Astrocyte of the spinal cord (primary cell): ENCODE data around the gene CLECL1.

Source experiments
- DNase-seq: peaks from one replicate; pipeline ENCODE4 v3.0.0; 2011; ENCODE audit warnings: low read depth, low spot score
- H3K4me3 ChIP-seq: 2 replicates; pipeline ENCODE4 v1.5.1; 2011; ENCODE audit warnings: low read depth, mild to moderate bottlenecking, low read length, moderate library complexity
- in situ Hi-C: cut with HindIII; loops from 2 replicates; pipeline ENCODE4 v1.10.0; 2017; ENCODE audit warnings: low sequenced_read_pairs
- TF ChIP-seq, protein P1 (sequence below): IDR thresholded peaks from 2 replicates; pipeline ENCODE4 v1.5.1; 2012; ENCODE audit warnings: low read depth, mild to moderate bottlenecking, low read length, inconsistent platforms

Gene CLECL1

GRCh38 chr12:9702255-9702654 lies 30.6 kb downstream of the CLECL1 start:
- TF ChIP-seq, protein P1, sequence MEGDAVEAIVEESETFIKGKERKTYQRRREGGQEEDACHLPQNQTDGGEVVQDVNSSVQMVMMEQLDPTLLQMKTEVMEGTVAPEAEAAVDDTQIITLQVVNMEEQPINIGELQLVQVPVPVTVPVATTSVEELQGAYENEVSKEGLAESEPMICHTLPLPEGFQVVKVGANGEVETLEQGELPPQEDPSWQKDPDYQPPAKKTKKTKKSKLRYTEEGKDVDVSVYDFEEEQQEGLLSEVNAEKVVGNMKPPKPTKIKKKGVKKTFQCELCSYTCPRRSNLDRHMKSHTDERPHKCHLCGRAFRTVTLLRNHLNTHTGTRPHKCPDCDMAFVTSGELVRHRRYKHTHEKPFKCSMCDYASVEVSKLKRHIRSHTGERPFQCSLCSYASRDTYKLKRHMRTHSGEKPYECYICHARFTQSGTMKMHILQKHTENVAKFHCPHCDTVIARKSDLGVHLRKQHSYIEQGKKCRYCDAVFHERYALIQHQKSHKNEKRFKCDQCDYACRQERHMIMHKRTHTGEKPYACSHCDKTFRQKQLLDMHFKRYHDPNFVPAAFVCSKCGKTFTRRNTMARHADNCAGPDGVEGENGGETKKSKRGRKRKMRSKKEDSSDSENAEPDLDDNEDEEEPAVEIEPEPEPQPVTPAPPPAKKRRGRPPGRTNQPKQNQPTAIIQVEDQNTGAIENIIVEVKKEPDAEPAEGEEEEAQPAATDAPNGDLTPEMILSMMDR = no peak
- H3K4me3 ChIP-seq = no peak overlapping the region
- in situ Hi-C loops = no loop called here
- DNase-seq = no peak

GRCh38 chr12:9701380-9702154 lies 31.3 kb downstream of the CLECL1 start:
- no peak for DNase-seq
- TF ChIP-seq, protein P1 = no peak
- in situ Hi-C loops = no loop called here
- H3K4me3 ChIP-seq = no peak overlapping the region

GRCh38 chr12:9700606-9700956 lies 32.3 kb downstream of the CLECL1 start:
- DNase-seq = no peak
- TF ChIP-seq, protein P1 = no peak
- in situ Hi-C loops = no loop called here
- no peak overlapping the region for H3K4me3 ChIP-seq

DNA sequence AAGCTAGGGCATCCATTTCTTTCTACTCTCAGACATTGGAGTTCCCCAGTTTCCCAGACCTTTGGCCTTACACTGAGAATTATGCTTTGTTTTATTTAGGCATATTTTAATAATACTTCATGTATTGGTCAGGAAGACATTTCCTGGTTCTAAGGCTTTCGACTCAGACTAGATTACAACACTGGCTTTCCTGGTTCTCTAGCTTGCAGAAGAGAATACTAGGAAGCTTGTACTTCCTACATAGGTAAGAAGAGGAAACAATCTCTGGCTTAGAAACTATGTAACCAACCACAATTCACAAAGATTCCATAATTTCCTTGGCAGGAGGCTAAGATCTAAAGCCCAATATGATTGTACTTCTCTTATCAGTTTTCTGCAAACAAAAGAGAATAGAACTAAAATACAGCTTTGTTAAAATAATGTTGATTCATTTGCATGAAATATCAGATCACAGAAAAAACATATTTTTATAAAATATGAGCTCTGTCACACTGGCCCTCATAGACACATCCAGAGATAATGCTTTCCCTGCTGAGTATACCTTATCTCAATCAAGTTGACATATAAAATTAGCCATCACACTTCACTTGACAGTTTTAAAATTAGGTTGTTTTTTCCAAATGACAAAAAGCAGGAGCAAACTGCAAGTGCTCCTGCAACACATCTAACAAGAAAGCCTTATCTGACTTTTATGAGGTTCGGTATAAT lies 32.8 kb downstream of the CLECL1 start:
- no peak overlapping the region for H3K4me3 ChIP-seq
- in situ Hi-C loops = no loop called here
- TF ChIP-seq, protein P1 = no peak
- no peak for DNase-seq

DNA sequence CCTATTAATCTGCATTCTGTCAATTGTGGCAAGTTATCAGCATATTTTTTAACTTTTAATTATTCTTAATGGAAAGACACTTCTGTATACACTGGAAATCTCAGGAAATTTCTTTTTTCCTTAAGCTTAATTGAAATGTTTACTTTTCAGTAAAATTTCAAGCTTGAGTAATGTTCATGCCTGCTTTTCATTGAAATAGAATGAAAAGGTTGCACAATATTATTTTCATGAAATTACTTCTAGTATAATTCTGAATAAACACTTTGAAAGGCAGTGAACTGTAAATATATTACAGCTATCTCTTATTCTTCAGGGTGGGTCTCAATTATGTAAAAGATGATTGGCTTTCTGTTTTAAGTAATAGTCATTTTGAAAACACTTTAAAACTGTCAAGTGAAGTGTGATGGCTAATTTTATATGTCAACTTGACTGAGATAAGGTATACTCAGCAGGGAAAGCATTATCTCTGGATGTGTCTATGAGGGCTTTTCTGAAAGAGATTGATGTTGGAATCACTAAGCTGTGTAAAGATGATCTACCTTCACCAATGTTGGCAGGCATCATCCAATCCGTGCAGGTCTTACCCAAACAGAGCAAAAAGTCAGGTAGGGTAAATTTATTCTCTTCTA lies 33.5 kb downstream of the CLECL1 start:
- DNase-seq = no peak
- no peak overlapping the region for H3K4me3 ChIP-seq
- in situ Hi-C loops = no loop called here
- TF ChIP-seq, protein P1 = no peak

DNA sequence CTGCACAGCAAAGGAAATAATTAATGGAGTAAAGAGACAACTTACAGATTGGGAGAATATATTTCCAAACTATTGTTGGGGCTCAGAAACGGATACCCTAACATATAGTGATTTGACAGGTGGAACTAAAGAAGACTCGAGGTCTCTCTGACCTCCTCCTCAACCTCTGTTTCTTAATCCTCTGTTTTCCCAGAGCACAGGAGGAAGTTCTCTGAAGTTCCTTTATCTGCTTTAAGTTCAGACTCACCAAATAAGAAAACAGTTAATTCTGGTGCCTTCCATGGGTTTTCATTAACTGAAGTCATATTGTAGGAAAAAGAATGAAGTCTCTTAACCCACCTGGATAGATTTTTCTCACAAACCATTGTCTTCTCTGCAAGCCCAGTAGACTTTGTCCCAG lies 34.2 kb downstream of the CLECL1 start:
- no peak overlapping the region for H3K4me3 ChIP-seq
- no peak for DNase-seq
- TF ChIP-seq, protein P1 = no peak
- in situ Hi-C loops = no loop called here
